HepG2 (cell line): Measurements from ENCODE around the gene NAT14. TPM values are rescaled to one million over a fixed set of nuclear protein-coding genes. Genes with fewer than 3 reads are reported as not detected.

Experiments used
- KLF15 ChIP-seq: sonication (generic); formaldehyde crosslinking; IDR thresholded peaks from 2 replicates; pipeline ENCODE4 v1.8.1; 2023; ENCODE audit warnings: borderline replicate concordance, mild to moderate bottlenecking, inconsistent platforms, missing genetic modification reagents, mixed read lengths
- PRPF4 ChIP-seq: fragments of 200-400 bp; formaldehyde crosslinking; IDR thresholded peaks from 2 replicates; pipeline ENCODE4 v1.6.1; 2016; ENCODE audit warnings: low read length, low read depth; ENCODE audit not compliant: poor library complexity, severe bottlenecking
- REPIN1 ChIP-seq: sonication (generic); formaldehyde crosslinking; IDR thresholded peaks from 2 replicates; pipeline ENCODE4 v1.8.0; 2022; ENCODE audit warnings: missing genetic modification reagents, low read depth, mild to moderate bottlenecking, borderline replicate concordance
- RFXAP ChIP-seq: sonication (generic); formaldehyde crosslinking; IDR thresholded peaks from 2 replicates; pipeline ENCODE4 v1.4.0; 2020; ENCODE audit warnings: missing genetic modification reagents, borderline replicate concordance
- ZNF567 ChIP-seq: sonication (generic); formaldehyde crosslinking; IDR thresholded peaks from 2 replicates; pipeline ENCODE4 v1.8.1; 2023; ENCODE audit warnings: mild to moderate bottlenecking, missing genetic modification reagents, borderline replicate concordance
- polyA plus RNA-seq, 8 experiments: library from polyadenylated mRNA; depleted of rRNA in 3 of 8; stranded (reverse) in 7 of 8; unstranded in 1 of 8; fragments of >200 nt; fragmentation: Illumina TruSeq in 4 of 8; extraction: Trizol in 4 of 8; gene quantifications; 2 replicates each; pipeline versions ENCODE4 v1.2.1 to v1.2.3, GENCODE V29; 2011 to 2016; ENCODE audit warnings: low read depth in 4 of 8, missing spikeins in 1 of 8, mixed read lengths in 1 of 8; ENCODE audit not compliant: insufficient read depth in 1 of 8
- total RNA-seq, 5 experiments: library from RNA; depleted of rRNA; stranded (reverse); fragments of >200 nt; fragmentation: Illumina TruSeq; extraction: Trizol; gene quantifications; 2 replicates each; pipeline ENCODE4 v1.2.3, GENCODE V29; 2016; ENCODE audit warnings: low read depth in 1 of 5
- TF ChIP-seq, protein P1 (sequence below): sonication (generic); formaldehyde crosslinking; IDR thresholded peaks from 2 replicates; pipeline ENCODE4 v1.4.0; 2020; ENCODE audit warnings: missing genetic modification reagents, mild to moderate bottlenecking, borderline replicate concordance
- TF ChIP-seq, protein P2 (sequence below): sonication (generic); formaldehyde crosslinking; IDR thresholded peaks from 2 replicates; pipeline ENCODE4 v1.5.1; 2020; ENCODE audit warnings: mild to moderate bottlenecking, missing genetic modification reagents, moderate library complexity

Gene NAT14
- total and polyA plus RNA-seq, 2 of the 13 experiments (the other 11 are each of a cell fraction or from before 2014, with no cell fraction given) = 20.7 to 22.3 TPM

DNA sequence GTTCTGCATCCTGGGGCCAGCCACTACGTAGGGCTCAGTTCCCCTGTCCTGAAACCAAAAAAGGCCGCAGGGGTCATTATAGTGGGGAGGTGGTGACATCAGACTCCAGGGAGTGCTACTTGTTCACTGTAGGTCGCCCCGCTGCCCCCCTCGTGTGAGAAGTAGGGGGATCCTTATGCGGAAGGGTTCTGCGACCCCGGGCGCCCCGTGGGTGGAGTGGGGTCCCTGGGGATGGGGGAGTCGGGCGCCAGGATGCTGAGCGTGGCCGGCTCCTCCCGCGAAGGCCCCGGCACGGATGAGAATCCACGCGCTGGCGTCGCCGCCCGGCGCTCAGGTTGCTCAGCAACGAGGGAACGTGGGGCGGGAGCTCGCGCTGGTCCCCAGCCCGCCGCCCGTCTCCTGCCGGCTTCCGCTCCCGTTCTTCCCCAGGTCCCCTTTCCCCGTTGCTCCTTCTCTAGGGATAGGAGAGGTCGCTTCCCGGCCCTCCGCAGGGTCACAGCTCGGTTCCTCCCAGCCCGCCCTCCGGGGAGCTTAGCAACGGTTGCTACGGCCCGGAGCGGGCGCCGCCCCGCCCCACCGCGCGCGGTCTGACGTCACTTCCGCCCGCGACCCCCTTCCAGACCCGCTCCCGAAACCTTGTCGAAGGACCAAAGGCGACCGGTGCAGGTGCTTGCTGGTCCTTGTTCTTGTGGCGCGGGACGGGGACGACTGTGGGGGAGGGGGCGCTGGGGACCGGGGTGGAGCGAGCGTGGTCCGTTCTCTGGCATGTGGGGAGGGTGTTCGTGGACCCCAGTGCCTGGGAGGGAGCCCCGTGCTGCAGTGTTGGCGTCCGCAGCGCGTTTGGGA is at the start of gene NAT14 (continued):
- TF ChIP-seq, protein P1, sequence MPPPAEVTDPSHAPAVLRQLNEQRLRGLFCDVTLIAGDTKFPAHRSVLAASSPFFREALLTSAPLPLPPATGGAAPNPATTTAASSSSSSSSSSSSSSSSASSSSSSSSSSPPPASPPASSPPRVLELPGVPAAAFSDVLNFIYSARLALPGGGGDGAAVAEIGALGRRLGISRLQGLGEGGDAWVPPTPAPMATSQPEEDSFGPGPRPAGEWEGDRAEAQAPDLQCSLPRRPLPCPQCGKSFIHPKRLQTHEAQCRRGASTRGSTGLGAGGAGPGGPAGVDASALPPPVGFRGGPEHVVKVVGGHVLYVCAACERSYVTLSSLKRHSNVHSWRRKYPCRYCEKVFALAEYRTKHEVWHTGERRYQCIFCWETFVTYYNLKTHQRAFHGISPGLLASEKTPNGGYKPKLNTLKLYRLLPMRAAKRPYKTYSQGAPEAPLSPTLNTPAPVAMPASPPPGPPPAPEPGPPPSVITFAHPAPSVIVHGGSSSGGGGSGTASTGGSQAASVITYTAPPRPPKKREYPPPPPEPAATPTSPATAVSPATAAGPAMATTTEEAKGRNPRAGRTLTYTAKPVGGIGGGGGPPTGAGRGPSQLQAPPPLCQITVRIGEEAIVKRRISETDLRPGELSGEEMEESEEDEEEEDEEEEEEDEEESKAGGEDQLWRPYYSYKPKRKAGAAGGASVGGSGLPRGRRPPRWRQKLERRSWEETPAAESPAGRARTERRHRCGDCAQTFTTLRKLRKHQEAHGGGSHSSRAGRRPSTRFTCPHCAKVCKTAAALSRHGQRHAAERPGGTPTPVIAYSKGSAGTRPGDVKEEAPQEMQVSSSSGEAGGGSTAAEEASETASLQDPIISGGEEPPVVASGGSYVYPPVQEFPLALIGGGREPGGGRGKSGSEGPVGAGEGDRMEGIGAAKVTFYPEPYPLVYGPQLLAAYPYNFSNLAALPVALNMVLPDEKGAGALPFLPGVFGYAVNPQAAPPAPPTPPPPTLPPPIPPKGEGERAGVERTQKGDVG (CRISPR knock-in tag) = 0 out of 2 replicates have a peak, but pooled peaks have one; percentile 46
- TF ChIP-seq PRPF4 (no peak), ZNF567 (0 out of 2 replicates have a peak, but pooled peaks have one; percentile 51), RFXAP (CRISPR knock-in tag) (peak; percentile 39; the same call in 1 of the 2 replicates), KLF15 (no peak), REPIN1 (no peak)
- TF ChIP-seq, protein P2, sequence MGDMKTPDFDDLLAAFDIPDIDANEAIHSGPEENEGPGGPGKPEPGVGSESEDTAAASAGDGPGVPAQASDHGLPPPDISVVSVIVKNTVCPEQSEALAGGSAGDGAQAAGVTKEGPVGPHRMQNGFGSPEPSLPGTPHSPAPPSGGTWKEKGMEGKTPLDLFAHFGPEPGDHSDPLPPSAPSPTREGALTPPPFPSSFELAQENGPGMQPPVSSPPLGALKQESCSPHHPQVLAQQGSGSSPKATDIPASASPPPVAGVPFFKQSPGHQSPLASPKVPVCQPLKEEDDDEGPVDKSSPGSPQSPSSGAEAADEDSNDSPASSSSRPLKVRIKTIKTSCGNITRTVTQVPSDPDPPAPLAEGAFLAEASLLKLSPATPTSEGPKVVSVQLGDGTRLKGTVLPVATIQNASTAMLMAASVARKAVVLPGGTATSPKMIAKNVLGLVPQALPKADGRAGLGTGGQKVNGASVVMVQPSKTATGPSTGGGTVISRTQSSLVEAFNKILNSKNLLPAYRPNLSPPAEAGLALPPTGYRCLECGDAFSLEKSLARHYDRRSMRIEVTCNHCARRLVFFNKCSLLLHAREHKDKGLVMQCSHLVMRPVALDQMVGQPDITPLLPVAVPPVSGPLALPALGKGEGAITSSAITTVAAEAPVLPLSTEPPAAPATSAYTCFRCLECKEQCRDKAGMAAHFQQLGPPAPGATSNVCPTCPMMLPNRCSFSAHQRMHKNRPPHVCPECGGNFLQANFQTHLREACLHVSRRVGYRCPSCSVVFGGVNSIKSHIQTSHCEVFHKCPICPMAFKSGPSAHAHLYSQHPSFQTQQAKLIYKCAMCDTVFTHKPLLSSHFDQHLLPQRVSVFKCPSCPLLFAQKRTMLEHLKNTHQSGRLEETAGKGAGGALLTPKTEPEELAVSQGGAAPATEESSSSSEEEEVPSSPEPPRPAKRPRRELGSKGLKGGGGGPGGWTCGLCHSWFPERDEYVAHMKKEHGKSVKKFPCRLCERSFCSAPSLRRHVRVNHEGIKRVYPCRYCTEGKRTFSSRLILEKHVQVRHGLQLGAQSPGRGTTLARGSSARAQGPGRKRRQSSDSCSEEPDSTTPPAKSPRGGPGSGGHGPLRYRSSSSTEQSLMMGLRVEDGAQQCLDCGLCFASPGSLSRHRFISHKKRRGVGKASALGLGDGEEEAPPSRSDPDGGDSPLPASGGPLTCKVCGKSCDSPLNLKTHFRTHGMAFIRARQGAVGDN (CRISPR knock-in tag) = peak; percentile 74
